GM15510 (cell line): ENCODE measurements around the gene MYL6B.
A peak's percentile ranks its signal among the peaks of the same experiment; 100 is the strongest.

Source experiments
- POLR2A ChIP-seq: IDR thresholded peaks from 3 replicates; pipeline ENCODE4 v1.6.1; 2011; ENCODE audit warnings: borderline replicate concordance; ENCODE audit not compliant: insufficient read length; ENCODE audit errors: extremely low read depth

Gene MYL6B

DNA sequence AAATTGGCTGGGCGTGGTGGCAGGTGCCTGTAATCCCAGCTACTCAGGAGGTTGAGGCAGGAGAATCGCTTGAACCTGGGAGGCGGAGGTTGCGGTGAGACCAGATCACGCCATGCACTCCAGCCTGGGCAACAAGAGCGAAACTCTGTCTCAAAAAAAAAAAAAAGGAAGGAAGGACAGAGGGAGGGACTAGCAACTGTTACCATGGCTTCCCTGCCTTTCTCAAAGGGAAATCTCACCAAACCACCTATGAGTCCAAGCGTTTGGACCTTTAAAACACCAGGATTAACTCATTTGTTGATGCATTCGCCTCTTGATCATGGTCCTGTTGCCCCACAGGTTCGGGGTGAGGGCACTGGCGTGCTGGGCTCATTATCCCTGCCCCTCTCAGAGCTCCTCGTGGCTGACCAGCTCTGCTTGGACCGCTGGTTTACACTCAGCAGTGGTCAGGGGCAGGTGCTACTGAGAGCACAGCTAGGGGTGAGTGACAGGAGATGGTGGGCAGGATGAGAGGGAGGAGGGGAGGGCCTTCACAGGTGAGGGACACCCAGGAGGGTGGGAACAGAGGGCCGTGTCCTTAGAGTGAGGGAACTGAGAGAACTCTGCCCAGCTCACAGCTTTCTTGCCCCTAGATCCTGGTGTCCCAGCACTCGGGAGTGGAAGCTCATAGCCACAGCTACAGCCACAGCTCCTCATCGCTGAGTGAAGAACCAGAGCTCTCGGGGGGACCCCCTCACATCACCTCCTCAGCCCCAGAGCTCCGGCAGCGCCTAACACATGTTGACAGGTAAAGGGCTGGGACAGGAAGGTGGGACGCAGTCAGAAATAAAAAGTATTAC lies 10.2 kb upstream of the MYL6B start:
- no peak for TF ChIP-seq POLR2A

GRCh38 chr12:56143217-56143616 lies 9.2 kb upstream of the MYL6B start:
- TF ChIP-seq POLR2A: no peak

DNA sequence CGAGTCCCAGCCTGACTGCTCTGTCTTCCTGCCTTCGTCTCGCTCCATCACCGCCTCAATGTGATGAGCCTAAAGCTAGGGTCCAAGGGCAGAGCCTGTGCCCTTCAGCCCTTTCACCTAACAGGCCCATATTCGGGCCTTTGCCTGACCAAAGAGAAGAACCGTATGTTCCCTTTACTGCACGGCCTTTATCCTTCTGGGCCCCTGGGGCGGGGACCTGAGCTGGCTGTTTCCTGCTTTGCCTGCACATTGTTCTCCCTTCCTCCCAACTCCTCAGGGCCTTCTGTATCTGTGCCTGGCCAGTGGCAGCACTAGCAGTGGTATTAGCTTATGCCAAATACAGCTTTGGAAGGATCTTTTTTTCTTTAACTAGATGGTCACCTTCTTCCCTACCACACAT lies 8.5 kb upstream of the MYL6B start:
- TF ChIP-seq POLR2A: no peak

GRCh38 chr12:56145217-56145616 lies 7.2 kb upstream of the MYL6B start:
- TF ChIP-seq POLR2A: no peak

GRCh38 chr12:56146492-56147460 lies 5.6 kb upstream of the MYL6B start:
- no peak for TF ChIP-seq POLR2A

- TF ChIP-seq POLR2A: no peak
Observed at GRCh38 chr12:56150563-56150962, 1.8 kb upstream of the MYL6B start.

GRCh38 chr12:56151672-56152131 lies 685 bp upstream of the MYL6B start:
- no peak for TF ChIP-seq POLR2A

DNA sequence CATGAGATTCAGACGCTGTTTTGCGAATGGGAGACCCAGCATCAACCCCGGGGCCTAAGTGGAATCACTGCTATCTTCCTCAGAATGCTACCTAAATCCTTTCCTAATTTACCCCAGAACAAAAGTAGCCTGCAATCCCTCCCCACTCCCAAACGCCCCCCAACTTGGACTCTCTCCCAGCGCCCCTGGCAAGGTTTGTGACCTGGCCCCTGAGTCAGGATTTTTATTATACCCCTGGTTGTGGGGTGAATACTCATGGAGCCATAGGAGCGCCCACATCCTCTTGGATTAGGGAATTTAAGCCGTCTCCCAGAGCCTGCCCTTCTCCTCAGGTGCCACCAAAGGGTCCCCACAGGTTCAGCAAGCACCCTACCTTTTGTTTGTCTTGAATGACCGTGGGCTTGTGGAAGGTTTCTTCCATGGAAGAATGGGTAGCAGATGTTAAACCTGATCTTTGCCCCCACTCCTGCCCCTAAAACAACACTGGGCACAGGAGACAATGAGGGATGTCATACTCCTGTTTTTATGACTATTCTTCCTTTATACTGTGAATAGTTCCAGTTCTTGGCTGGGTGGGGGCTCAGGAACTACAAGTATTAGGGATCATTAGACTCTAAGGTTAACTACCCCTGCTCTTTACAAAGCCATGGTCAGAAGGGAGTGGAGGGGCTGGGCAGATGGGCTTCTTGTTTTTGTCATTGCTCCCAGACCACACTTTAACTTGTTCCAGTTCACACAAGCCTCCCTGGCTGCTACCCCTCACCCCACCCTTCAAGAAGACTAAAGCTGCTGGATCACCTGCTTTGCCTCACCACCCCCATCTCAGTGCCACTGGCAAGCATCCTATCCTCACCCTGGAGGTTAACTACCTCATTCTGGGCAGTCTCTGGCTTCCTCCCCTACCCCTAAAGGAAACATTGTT lies 630 bp downstream of the MYL6B start:
- TF ChIP-seq POLR2A: no peak

- TF ChIP-seq POLR2A: no peak
Observed at GRCh38 chr12:56153678-56154065, 1.3 kb downstream of the MYL6B start.

DNA sequence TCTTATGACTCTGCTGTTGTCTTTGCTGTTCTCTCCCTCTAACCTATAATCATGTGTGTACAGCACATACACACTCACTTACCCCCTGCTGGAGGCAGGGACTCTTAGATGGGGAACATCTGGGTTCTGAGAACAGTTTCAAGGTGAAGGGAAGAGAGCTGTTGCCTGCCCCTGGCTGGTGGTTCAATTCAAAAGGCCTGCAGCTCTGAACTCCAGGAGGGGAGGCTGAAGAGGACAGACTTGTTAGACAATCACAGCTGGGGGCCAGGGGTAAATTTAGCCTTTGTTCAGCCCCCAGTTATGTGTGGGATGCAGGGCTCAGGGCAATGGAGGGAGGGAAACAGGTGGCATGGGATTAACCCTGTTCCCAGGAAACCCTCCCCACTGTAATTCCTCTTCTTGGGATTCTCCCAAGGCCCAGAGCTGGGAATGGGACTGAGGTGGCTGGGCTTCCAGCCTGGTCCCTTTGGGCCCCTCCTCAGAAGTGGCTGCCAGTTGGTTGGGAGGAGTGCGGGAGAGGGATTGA lies 1.9 kb downstream of the MYL6B start:
- TF ChIP-seq POLR2A: no peak

- no peak for TF ChIP-seq POLR2A
Observed at GRCh38 chr12:56154818-56155217, 2.4 kb downstream of the MYL6B start.

DNA sequence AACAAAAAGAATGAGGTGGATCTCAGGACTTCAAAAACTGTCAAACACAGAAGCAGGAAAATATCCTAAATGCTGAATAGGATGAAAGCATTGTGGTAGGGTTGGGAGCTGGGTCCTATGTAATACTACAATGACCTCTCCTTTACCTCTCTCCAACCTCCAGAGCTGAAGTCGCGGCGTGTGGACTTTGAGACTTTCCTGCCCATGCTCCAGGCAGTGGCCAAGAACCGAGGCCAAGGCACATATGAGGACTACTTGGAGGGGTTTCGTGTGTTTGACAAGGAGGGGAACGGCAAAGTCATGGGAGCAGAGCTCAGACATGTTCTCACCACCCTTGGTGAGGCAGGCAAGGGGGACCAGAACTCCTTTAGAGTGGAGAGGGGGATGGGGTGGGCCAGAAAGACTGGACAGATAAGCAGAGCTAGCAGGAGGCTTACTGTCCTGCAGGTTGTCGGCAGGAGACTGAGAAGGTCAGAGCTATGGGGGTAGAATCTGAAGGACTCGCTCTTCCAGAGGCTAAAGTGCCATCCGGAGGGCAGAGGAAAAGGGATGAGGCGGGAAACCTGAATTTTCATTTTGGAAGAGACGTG lies 3.0 kb downstream of the MYL6B start:
- no peak for TF ChIP-seq POLR2A

DNA sequence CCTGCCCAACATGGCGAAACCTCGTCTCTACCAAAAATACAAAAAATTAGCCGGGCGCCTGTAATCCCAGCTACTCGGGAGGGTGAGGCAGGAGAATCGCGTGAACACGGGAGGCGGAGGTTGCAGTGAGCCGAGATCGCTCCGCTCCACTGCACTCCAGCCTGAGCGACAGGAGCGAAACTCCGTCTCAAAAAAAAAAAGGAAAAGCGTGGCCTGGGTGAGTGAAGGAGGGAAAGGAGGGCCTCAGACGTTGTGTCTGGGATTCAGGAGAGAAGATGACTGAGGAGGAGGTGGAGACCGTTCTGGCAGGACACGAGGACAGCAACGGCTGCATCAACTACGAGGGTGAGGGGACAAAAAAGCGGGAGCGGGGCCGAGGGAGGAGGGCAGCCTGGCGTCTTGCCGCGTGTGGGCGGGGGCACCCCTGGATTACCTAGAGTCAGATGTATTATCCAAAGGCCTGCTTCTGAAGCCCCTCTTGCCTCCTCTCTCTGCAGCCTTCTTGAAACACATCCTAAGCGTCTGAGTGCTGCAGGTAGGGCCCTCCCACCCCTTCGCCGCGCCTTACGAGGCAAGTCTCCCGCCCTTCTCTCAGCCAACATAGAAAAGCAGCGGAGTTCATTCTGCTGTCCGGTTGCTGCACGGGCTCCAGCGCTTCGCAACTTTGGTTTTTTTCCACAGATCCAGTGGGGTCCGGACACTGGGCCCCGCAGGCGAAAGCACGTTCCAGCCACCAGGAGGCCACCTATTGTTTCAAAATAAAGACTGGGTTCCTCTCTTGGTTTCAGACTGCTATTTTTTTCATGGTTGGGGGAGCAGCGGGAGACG lies 5.0 kb downstream of the MYL6B start:
- TF ChIP-seq POLR2A: peak; percentile 31
